ENCODE results near the gene XRRA1.
"Not testable (repeated sequence)": the region's sequence is repeated elsewhere in the genome, so short reads cannot be mapped to it uniquely, and the experiment has no call there.

The XRRA1 gene

DNA sequence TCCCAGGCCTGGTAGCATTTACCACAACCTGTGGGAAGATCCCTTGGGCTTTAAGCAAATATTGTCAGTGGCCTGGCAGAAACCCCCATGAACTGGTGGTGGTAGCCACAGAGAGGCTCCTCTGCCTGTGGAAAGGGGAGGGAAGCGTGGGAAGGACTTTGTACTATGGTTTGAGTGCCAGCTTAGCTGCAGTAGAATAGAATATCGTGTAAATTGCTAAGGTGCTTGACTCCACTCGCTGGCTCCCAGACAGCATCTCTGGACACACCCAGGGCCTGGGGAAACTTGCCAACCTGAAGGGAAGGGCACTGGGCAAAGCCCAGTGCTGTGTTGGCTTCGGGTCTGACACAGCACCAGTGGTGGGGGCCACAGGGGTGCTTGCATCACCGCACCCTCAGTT, 52.6 kb downstream of the XRRA1 start:
- DNase-seq: no peak
- TF ChIP-seq GATA1 (IDR thresholded peaks at IDR 0.05; ENCODE audit: low read depth, low read length) (no peak), POLR2A (IDR thresholded peaks at IDR 0.05; ENCODE audit: low read length) (no peak)

DNA sequence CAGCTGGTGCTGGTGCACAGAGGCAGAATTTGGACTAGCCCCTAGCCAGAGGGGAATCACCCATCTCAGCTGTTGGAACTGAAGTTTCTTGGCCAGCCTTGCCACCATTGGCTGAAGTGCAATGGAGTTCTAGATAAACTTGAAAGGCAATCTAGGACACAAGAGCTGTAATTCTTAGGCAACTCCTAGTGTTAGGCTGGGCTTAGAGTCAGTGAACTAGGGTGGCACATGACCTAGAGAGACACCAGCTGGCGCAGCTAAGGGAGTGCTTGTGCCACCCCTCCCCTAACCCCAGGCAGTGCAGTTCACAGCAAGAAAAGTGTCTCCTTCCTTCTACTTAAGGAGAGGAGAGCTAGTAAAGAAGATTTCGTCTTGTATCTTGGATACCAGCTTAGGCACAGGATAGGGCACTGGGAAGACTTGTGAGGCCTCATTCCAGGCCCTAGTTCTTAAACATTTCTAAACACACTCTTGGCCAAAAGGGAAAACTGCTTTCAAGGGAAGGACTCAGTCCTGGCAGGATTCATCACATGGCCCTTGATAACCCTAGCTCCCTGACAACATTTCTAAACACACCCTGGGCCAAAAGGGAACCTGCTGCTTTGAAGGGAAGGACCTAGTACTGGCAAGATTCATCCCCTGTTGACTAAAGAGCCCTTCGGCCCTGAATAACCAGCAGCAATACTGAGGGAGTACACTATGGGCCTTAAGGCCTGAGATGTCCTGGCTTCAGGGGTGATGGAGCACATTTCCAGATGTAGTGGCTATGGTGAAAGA, 53.4 kb downstream of the XRRA1 start:
- no peak for TF ChIP-seq GATA1 (IDR thresholded peaks at IDR 0.05; ENCODE audit: low read depth, low read length)
- no peak for TF ChIP-seq POLR2A (IDR thresholded peaks at IDR 0.05; ENCODE audit: low read length)
- DNase-seq: no peak

DNA sequence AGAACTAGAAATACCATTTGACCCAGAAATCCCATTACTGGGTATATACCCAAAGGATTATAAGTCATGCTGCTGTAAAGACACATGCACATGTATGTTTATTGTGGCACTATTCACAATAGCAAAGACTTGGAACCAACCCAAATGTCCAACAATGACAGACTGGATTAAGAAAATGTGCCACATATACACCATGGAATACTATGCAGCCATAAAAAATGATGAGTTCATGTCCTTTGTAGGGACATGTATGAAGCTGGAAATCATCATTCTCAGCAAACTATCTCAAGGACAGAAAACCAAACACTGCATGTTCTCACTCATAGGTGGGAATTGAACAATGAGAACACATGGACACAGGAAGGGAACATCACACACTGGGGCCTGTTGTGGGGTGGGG, 55.9 kb downstream of the XRRA1 start:
- not testable (repeated sequence) for DNase-seq

DNA sequence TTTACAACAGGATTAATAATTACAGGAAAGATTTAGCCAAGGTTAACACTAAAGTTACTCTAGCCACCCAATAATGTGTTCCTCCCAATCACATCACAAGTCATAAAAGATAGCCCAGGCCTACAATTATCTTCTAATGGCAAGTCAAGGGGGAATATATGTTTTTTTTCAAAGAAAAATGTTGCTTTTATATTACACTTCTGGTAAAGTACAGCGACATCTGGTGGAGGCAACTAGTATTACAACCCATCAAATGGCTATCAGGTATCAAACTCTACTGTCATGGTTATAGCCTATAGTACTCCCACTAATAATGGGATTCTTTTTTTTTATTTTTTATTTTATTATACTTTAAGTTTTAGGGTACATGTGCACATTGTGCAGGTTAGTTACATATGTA, 71.8 kb downstream of the XRRA1 start:
- peak; percentile 61 to 70 for DNase-seq
- TF ChIP-seq POLR2A (IDR thresholded peaks at IDR 0.05; ENCODE audit: low read length) (no peak), GATA1 (IDR thresholded peaks at IDR 0.05; ENCODE audit: low read depth, low read length) (no peak)

DNA sequence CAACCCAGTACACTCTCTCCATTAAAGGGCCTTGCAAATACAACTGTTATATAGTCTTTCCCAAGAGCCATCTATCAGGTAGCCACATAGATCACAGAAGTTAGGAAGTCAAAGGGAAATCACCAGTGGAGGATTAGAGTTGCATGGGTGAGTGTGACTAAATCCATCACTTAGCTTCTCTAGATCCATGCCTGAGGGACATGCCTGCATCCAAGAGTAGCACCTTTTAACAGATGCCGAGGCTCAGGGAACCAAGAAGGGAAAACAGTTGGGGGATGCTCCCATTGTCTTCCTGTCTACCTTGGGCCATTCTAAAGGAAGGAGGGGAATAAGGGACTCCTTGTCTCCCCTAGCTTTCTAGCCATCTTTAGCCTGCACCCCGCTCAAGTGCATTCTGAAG, 77.9 kb downstream of the XRRA1 start:
- DNase-seq: peak in 1 of 2 experiments; percentile 15
- TF ChIP-seq GATA1 (IDR thresholded peaks at IDR 0.05; ENCODE audit: low read depth, low read length) (no peak), POLR2A (IDR thresholded peaks at IDR 0.05; ENCODE audit: low read length) (no peak)

DNA sequence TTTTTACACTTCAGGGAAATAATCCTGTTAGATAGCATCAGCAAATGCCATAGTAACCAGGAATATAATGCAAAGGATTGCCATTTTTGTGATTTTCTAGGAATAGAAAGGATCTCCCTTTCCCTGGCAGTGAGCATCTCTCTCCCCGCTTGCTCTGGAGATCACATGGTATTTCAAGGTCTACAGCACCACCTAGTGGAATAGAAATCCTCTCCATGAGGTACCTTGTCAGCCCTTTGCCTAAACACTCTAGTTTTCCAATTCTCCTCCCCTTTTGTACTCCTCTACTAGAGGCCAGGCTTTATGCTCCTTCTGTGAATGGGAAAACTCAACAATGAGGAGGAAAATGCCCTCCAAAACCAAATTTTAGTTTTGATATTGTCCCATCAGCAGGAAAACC, 78.4 kb downstream of the XRRA1 start:
- no peak for TF ChIP-seq GATA1 (IDR thresholded peaks at IDR 0.05; ENCODE audit: low read depth, low read length)
- no peak for TF ChIP-seq POLR2A (IDR thresholded peaks at IDR 0.05; ENCODE audit: low read length)
- peak; percentile 60 to 64 for DNase-seq

DNA sequence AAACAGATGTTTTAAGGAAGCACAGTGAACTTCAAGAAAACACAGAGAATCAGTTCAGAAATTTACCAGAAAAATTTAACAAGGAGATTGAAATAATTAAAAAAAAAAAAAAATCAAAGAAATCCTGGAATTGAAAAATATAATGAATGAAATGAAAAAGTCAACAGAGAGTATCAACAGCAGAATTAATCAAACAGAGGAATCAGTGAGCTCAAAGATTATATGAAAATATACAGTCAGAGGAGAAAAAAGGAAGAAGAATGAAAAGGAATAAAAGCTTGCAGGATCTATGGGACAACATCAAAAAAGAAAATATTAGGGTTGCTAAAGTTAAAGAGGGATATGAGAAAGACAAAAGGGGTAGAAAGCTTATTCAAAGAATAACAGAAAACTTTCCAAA, 82.3 kb downstream of the XRRA1 start:
- no peak for TF ChIP-seq GATA1 (IDR thresholded peaks at IDR 0.05; ENCODE audit: low read depth, low read length)
- DNase-seq: no peak

DNA sequence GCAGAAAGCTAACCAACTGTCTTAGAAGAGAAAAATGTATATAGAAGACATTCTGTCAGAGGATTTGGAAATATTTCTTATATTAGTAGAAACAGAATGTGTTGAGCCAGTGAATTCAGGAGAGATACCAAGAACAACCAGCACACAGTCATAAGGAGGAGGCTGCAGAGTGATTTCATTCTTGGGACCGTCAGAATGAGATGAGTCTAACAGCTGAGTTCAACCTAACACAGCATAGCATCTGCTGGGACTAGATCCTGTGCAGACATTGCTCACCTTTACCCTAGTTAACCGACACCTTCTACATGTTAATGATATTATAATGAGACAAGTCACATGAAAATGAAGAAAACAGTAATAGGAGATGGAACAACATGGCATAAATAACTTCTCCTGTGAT, 85.5 kb downstream of the XRRA1 start:
- no peak for TF ChIP-seq GATA1 (IDR thresholded peaks at IDR 0.05; ENCODE audit: low read depth, low read length)
- no peak for TF ChIP-seq POLR2A (IDR thresholded peaks at IDR 0.05; ENCODE audit: low read length)
- DNase-seq: no peak

DNA sequence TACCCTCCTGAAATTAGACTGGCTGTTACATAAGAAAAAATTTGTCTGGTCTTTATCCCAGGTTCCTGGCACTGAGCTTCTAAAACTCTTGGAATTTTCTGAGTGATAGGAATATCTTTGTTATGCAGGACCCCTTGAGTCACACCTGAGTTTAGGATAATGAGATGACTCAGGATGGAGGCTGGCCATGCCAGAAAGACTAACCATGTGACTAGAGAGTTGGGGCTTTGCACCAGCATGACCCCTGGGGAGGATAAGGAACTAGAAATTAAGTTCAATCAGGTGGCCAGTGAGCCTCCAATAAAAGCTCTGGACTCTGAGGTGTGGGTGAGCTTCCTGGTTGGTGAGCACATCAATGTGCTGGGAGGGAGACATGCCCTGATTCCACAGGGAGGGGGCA, 88.1 kb downstream of the XRRA1 start:
- TF ChIP-seq POLR2A (IDR thresholded peaks at IDR 0.05; ENCODE audit: low read length) (no peak), GATA1 (IDR thresholded peaks at IDR 0.05; ENCODE audit: low read depth, low read length) (no peak)
- no peak for DNase-seq

DNA sequence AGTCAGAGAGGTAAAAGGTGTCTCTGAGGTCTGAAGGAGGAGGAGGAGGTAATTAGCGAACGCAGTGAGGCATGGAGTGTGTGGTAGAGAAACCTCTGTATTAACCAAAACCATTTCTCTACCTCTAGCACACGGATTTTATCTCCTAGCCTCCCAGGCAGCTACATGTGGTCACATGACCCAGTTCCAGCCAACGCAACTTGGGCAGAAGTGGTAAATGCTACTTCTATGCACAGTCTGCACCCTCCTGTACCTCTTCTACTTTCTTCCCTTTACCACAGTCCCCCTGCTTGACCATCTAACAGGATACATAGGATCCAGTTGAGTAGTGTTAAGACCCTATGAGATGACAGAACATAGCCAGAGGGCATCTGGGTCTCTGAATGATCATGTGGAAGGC, 95.7 kb downstream of the XRRA1 start:
- DNase-seq: no peak
- TF ChIP-seq GATA1 (IDR thresholded peaks at IDR 0.05; ENCODE audit: low read depth, low read length): no peak
- no peak for TF ChIP-seq POLR2A (IDR thresholded peaks at IDR 0.05; ENCODE audit: low read length)

DNA sequence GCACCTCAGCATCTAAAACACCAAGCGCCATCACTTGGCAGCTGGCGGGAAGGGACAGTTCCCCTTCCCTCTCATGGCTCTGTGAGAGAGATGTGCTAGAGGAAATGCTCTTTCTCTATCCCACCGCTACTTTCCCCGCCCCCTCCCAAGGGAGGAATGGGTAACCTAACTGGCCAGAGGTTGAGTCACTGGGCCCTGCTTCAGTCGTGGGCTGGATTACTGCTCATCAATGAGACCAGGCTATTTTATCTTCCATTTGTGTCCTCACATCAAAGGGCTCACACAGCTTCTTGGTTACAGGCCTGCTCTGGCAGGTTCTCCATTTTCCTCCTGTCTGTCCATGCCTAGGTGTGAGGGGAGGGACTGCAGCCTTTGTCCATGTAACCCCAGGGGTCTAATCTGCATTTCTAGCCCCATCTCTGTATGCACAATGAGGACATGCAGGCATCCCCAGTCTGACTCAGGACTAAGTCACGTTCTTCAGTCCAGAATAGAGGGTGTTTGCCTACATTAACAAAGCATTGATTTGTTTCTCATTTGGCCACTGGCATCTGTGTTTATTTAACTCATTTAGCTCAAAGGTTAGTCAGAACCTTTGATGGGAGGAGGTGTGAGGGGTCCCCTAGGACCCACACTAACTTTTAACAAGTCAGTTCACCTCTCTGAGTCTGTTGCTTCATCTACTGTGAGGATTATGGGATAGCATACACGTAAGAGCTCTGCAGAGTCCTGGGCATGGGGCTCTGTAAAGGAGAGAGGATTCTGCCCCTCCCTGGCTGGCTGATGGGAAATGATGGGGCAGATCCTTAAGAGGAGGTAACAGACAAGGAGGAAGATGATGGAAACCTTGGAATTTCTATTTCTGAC, 99.1 kb downstream of the XRRA1 start:
- TF ChIP-seq GATA1 (IDR thresholded peaks at IDR 0.05; ENCODE audit: low read depth, low read length): no peak
- no peak for TF ChIP-seq POLR2A (IDR thresholded peaks at IDR 0.05; ENCODE audit: low read length)
- DNase-seq: no peak

DNA sequence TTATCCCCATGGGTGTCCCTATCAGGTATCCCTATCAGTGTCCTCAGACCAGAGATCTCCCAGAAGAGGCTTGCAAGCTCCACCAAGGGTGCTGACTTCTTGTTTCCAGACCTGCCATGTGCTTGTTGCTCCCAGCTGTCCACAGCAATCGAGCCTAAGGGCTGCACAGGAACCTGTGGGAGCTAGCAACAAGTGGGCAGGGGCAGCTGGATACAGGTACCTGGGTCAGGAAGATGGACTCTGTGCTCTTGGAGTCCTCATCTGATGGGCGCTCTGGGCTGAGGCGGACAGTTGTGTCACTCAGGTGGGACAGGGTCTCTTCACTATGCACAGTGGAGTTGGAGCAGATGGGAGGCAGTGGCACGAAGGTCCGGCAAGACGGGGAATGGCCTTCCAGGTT, 101.0 kb downstream of the XRRA1 start:
- TF ChIP-seq POLR2A (IDR thresholded peaks at IDR 0.05; ENCODE audit: low read length) (no peak), GATA1 (IDR thresholded peaks at IDR 0.05; ENCODE audit: low read depth, low read length) (no peak)
- DNase-seq: no peak

DNA sequence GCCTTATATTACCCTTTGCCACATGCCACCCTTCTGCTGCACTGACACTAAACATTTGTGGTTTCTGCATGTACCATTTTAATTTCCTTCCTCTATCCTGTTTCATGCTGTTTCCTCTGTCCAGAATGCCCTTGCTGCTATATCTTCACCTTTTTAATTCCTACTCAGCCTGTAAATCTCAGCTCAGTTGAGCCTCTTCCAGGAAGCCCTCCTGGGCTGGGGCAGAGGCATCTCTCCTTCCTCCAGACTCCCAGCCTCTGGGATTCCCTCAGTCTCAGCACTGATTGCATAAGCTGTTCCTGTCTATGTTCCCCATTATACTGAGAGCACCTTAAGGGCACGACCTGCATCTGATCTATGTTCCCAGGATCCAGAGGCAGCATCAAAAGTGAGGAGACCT, 101.5 kb downstream of the XRRA1 start:
- TF ChIP-seq POLR2A (IDR thresholded peaks at IDR 0.05; ENCODE audit: low read length) (no peak), GATA1 (IDR thresholded peaks at IDR 0.05; ENCODE audit: low read depth, low read length) (no peak)

DNA sequence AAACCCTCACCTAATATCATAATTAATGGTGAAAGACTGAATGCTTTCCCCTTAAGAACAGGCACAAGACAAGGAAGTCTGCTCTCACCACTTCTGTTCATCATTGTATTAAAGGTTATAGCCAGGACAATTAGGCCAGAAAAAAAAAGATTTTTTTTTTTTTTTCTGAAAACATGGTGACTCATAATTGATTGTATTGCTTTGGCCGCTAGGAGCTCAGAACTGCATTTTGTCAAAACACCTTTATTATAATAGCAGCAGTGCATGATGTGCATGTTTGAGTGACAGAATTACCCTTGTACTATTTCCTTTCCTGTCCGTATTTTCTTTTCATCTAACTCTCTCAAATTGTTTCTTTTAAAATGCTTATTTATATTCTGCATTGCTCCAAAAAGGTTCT, 102.1 kb downstream of the XRRA1 start:
- DNase-seq: no peak
- TF ChIP-seq GATA1 (IDR thresholded peaks at IDR 0.05; ENCODE audit: low read depth, low read length) (no peak), POLR2A (IDR thresholded peaks at IDR 0.05; ENCODE audit: low read length) (no peak)

More for the DNA sequence above, 101.5 kb downstream of the XRRA1 start:
- DNase-seq: no peak

DNA sequence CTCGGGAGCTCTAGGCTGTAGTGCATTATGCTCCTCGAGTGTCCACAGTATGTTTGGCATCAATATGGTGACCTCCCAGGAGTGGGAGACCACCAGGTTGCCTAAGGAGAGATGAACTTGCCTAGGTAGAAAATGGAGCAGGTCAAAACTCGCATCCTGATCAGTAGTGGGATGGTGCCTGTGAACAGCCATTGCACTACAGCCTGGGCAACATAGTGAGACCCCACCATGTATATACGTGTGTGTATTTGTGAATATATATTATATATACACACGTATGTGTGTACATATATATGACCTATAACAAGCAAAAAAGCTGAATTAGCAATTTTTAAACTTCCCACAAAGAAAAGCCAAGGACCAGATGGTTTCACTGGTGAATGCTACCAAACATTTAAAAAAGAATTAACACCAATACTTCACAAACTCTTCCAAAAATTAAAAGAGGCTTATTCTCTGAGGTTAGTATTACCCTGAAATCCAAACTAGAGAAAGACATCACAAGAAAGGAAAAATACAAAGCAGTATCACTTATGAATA, 102.8 kb downstream of the XRRA1 start:
- TF ChIP-seq GATA1 (IDR thresholded peaks at IDR 0.05; ENCODE audit: low read depth, low read length): no peak
- no peak for TF ChIP-seq POLR2A (IDR thresholded peaks at IDR 0.05; ENCODE audit: low read length)
- no peak for DNase-seq
